OCI-LY1 (cell line): ENCODE data around the gene NEURL3.

Source experiments
- EZH2 ChIP-seq: fragments of 200-600 bp; sonication (generic), shearing (Covaris generic); IDR thresholded peaks from 2 replicates; pipeline ENCODE4 v1.8.0; 2017; ENCODE audit warnings: borderline replicate concordance, mixed run types, mild to moderate bottlenecking, antibody characterized with exemption, low read length, moderate library complexity, mixed read lengths
- TF ChIP-seq, protein P1 (sequence below): fragments of 200-600 bp; sonication (generic), shearing (Covaris generic); IDR thresholded peaks from 2 replicates; pipeline ENCODE4 v1.5.1; 2017; ENCODE audit warnings: mild to moderate bottlenecking, antibody characterized with exemption, low read length, moderate library complexity, mixed read lengths

DNA sequence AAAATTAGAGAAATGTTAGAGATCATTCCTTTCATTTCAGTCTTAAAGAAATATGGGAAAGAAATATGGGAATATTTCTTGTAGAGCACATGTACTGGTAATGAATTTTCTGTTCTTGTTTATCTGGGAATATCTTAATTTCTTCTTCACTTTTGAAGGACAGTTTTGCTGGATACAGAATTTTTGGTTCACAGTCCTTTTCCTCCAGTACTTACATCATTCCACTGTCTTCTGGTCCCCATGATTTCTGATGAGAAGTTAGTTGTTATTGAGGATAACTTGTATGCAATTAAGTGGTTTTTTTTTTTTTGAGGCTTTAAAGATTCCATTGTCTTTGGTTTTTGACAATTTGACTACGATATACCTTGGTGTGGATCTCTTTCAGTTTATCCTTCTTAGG, 11.0 kb downstream of the NEURL3 start:
- TF ChIP-seq, protein P1, sequence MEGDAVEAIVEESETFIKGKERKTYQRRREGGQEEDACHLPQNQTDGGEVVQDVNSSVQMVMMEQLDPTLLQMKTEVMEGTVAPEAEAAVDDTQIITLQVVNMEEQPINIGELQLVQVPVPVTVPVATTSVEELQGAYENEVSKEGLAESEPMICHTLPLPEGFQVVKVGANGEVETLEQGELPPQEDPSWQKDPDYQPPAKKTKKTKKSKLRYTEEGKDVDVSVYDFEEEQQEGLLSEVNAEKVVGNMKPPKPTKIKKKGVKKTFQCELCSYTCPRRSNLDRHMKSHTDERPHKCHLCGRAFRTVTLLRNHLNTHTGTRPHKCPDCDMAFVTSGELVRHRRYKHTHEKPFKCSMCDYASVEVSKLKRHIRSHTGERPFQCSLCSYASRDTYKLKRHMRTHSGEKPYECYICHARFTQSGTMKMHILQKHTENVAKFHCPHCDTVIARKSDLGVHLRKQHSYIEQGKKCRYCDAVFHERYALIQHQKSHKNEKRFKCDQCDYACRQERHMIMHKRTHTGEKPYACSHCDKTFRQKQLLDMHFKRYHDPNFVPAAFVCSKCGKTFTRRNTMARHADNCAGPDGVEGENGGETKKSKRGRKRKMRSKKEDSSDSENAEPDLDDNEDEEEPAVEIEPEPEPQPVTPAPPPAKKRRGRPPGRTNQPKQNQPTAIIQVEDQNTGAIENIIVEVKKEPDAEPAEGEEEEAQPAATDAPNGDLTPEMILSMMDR = no peak
- no peak for TF ChIP-seq EZH2
